ENCODE measurements around the gene BEST2.
"Not testable (repeated sequence)": the region's sequence is repeated elsewhere in the genome, so short reads cannot be mapped to it uniquely, and the experiment has no call there.

BEST2 gene

GRCh38 chr19:12711187-12711586, 40.4 kb upstream of the BEST2 start:
- Histone ChIP-seq H2AFZ (ENCODE audit: low read length) (no peak overlapping the region), H3K4me1 (ENCODE audit: low read length) (no peaks in the 10 kb centered on the region), H3K27ac (ENCODE audit: low read length) (no peak overlapping the region), H3K9ac (ENCODE audit: low read length) (no peak overlapping the region), H3K9me3 (replicated peaks; ENCODE audit: insufficient read depth, low read length) (no peaks in the 10 kb centered on the region), H3K79me2 (ENCODE audit: low read length) (peaks cover 17% of the 10 kb centered on the region), H3K9me2 (replicated peaks; ENCODE audit: insufficient read depth, low read length) (no peaks in the 10 kb centered on the region), H3K36me3 (replicated peaks; ENCODE audit: insufficient read depth, low read length) (peaks cover 14% of the 10 kb centered on the region), H3K4me2 (ENCODE audit: low read depth, low read length) (no peak overlapping the region), H3K4me3 (ENCODE audit: low read length) (no peak overlapping the region), H3K27me3 (replicated peaks; ENCODE audit: insufficient read depth, low read length) (no peaks in the 10 kb centered on the region), H4K20me1 (ENCODE audit: insufficient read depth, low read length) (no peaks in the 10 kb centered on the region), H3F3A (ENCODE audit: insufficient read depth, low read length) (no peaks in the 10 kb centered on the region)
- no peak for DNase-seq
- TF ChIP-seq EZH2 (optimal IDR thresholded peaks at IDR 0.05; ENCODE audit: low read depth, low read length), result no peak
- no peak for TF ChIP-seq EZH2phosphoT487 (IDR thresholded peaks at IDR 0.05; ENCODE audit: low read length)
- TF ChIP-seq CTCF (IDR thresholded peaks at IDR 0.05; ENCODE audit: low read length), result no peak

GRCh38 chr19:12712077-12712476, 39.5 kb upstream of the BEST2 start:
- H2AFZ ChIP-seq (ENCODE audit: low read length); H3F3A ChIP-seq (ENCODE audit: insufficient read depth, low read length); H3K9me2 ChIP-seq (replicated peaks; ENCODE audit: insufficient read depth, low read length); H4K20me1 ChIP-seq (ENCODE audit: insufficient read depth, low read length); H3K4me3 ChIP-seq (ENCODE audit: low read length); H3K9ac ChIP-seq (ENCODE audit: low read length); H3K9me3 ChIP-seq (replicated peaks; ENCODE audit: insufficient read depth, low read length); H3K4me1 ChIP-seq (ENCODE audit: low read length); H3K4me2 ChIP-seq (ENCODE audit: low read depth, low read length); H3K27ac ChIP-seq (ENCODE audit: low read length); H3K27me3 ChIP-seq (replicated peaks; ENCODE audit: insufficient read depth, low read length); DNase-seq: not testable (repeated sequence)
- Histone ChIP-seq H3K79me2 (ENCODE audit: low read length) (peaks cover 25% of the 10 kb centered on the region), H3K36me3 (replicated peaks; ENCODE audit: insufficient read depth, low read length) (peaks cover 14% of the 10 kb centered on the region)

- H3K4me3 ChIP-seq (ENCODE audit: low read length); H2AFZ ChIP-seq (ENCODE audit: low read length); H4K20me1 ChIP-seq (ENCODE audit: insufficient read depth, low read length); H3K9me3 ChIP-seq (replicated peaks; ENCODE audit: insufficient read depth, low read length); H3F3A ChIP-seq (ENCODE audit: insufficient read depth, low read length); H3K4me1 ChIP-seq (ENCODE audit: low read length); H3K27ac ChIP-seq (ENCODE audit: low read length); H3K9me2 ChIP-seq (replicated peaks; ENCODE audit: insufficient read depth, low read length); H3K27me3 ChIP-seq (replicated peaks; ENCODE audit: insufficient read depth, low read length); DNase-seq; H3K9ac ChIP-seq (ENCODE audit: low read length); H3K4me2 ChIP-seq (ENCODE audit: low read depth, low read length): not testable (repeated sequence)
- H3K79me2 ChIP-seq (ENCODE audit: low read length), result peaks cover 34% of the 10 kb centered on the region
- peaks cover 14% of the 10 kb centered on the region for H3K36me3 ChIP-seq (replicated peaks; ENCODE audit: insufficient read depth, low read length)
Measured at GRCh38 chr19:12713304-12713703, 38.3 kb upstream of the BEST2 start.

GRCh38 chr19:12715102-12715501, 36.5 kb upstream of the BEST2 start:
- H3K9me2 ChIP-seq (replicated peaks; ENCODE audit: insufficient read depth, low read length), result no peaks in the 10 kb centered on the region
- H3K4me2 ChIP-seq (ENCODE audit: low read depth, low read length), result no peak overlapping the region
- no peaks in the 10 kb centered on the region for H3K27me3 ChIP-seq (replicated peaks; ENCODE audit: insufficient read depth, low read length)
- no peak overlapping the region for H3K27ac ChIP-seq (ENCODE audit: low read length)
- no peak for TF ChIP-seq CTCF (IDR thresholded peaks at IDR 0.05; ENCODE audit: low read length)
- TF ChIP-seq EZH2 (optimal IDR thresholded peaks at IDR 0.05; ENCODE audit: low read depth, low read length), result no peak
- no peak for TF ChIP-seq EZH2phosphoT487 (IDR thresholded peaks at IDR 0.05; ENCODE audit: low read length)
- no peak overlapping the region for H3K9ac ChIP-seq (ENCODE audit: low read length)
- H3K9me3 ChIP-seq (replicated peaks; ENCODE audit: insufficient read depth, low read length), result no peaks in the 10 kb centered on the region
- H3K4me1 ChIP-seq (ENCODE audit: low read length), result no peaks in the 10 kb centered on the region
- peaks cover 52% of the 10 kb centered on the region for H3K79me2 ChIP-seq (ENCODE audit: low read length)
- no peak overlapping the region for H2AFZ ChIP-seq (ENCODE audit: low read length)
- no peak for DNase-seq
- H3K36me3 ChIP-seq (replicated peaks; ENCODE audit: insufficient read depth, low read length), result peaks cover 16% of the 10 kb centered on the region
- no peaks in the 10 kb centered on the region for H4K20me1 ChIP-seq (ENCODE audit: insufficient read depth, low read length)
- H3F3A ChIP-seq (ENCODE audit: insufficient read depth, low read length), result no peaks in the 10 kb centered on the region
- no peak overlapping the region for H3K4me3 ChIP-seq (ENCODE audit: low read length)

Data from MM.1S (cell line).